Left cardiac atrium (tissue), 4 donors: ENCODE results near the gene CDC25B. TPM values are rescaled to one million over a fixed set of nuclear protein-coding genes. Genes with fewer than 3 reads are reported as not detected.
"Not testable (repeated sequence)": the region's sequence is repeated elsewhere in the genome, so short reads cannot be mapped to it uniquely, and the experiment has no call there.

Experiments
- ATAC-seq, 2 donors: fragments of 200-7000 bp; cut with Tn5 transposase; one replicate each; pipeline ENCODE4 v1.9.1; 2020; ENCODE audit warnings: mild to moderate bottlenecking in 2 of 2, moderate library complexity in 2 of 2
- DNase-seq: peaks from one replicate; pipeline ENCODE4 v3.0.0-alpha.2; 2020
- intact Hi-C, 2 donors: fragments of 100-400 bp; cut with DNase I; formaldehyde crosslinking; loops; one replicate each; pipeline versions ENCODE4 v1.14.1 to v1.15.1; 2022 to 2023
- total RNA-seq, 2 donors: library from RNA; stranded (reverse); fragmentation: NEBNext Ultra II Directional; extraction: Animal tissue kit (Norgen Biotek cat#: 25700); gene quantifications; one replicate each; pipeline ENCODE4 v1.2.1, GENCODE V29; 2021
- donor health status: DM: no; HTN: yes; CAD: no.
- donor health status: DM: no; HTN: yes; CAD: no; lungs with severe emphysema.
- donor health status: DM: yes; HTN: yes; CAD: no.
- donor health status: Dilated cardiomyopathy.

The CDC25B gene
- total RNA-seq, 2 donors from 2014 or later: 13.8 to 16.6 TPM

DNA sequence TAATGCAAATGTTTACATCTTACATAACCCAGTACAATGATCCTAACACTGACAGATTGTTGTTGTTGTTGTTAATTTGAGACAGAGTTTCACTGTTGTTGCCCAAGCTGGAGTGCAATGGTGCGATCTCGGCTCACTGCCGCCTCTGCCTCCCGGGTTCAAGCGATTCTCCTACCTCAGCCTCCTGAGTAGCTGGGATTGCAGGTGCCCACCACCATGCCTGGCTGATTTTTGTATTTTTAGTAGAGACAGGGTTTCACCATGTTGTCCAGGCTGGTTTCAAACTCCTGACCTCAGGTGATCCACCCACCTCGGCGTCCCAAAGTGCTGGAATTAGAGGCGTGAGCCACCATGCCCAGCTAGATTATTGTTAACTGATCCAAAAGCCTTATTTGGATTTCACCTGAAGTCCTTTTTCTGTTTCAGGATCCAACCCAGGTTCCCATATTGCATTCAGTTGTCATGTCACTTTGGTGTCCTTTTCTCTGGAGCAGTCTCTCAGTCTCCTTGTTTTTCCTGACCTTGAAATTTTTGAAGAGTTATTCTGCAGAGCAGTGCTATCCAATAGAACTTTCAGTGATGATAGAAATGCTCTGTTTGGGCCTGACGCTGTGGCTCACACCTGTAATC lies 48.0 kb downstream of the CDC25B start:
- not testable (repeated sequence) for ATAC-seq, DNase-seq
- intact Hi-C loops: loop anchor here in 1 of 2 donors (10.0 kb wide), 1 partner anchor 59 kb away; the partner anchor contains the start of genes CENPB and SPEF1

DNA sequence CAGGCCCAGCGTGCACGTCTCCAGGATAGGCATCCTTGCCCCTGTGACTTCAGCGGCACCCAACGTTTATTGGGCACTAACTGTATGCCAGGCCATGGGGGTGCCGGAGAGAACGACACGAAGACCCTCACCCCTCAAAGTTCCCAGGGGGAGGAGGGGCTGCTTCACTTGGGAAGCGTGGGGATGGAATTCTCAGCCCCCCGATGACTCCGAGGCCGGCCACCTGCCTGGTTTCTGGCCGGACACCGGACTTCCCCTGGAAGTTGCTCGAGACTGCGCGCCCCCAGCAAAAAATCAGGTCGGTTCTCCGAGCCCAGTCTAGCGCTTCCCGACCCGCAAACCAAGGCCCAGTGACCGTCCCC lies 50.2 kb downstream of the CDC25B start:
- no peak for DNase-seq
- intact Hi-C loops: loop anchor here in 1 of 2 donors (10.0 kb wide), 1 partner anchor 62 kb away; the partner anchor contains the start of genes CENPB and SPEF1
- no peak for ATAC-seq

DNA sequence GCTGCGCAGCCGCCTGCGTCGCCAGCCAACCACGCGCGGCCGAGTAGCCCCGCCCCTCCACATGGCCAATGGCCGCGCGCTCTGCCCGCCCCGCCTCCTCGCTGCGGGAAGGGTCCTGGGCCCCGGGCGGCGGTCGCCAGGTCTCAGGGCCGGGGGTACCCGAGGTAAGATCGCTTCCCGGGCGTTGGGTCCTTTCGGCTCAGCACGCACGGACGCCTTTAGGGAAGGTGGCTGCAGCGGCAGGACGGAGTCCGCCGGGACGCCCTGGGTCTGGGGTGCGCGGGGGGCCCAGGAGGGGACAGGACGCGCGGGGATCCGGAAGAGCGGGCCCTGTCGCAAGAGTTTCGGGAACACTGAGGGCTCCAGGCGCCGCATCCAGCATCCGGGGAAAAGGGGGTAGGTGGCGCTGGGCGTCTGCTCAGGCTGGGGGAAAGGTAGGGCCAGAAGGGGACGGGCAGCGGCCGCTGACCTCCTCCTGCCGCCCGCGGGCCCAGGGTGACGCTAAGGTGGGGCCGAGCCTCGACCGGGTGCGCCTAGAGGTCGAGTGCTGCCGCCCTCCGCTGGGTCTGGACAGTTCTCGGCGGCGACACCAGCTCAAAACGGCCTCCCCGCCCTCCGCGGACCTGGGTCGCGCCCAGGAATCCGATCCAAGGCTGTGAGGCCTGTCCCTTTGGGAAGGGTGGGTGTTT lies 50.8 kb downstream of the CDC25B start, which contains the start of gene MAVS:
Gene MAVS (plus strand): TSS at position 95 of the 689 bp plus-strand sequence. CDS start 7,791 bp downstream, outside the sequence.
- intact Hi-C loops: loop anchor here in 1 of 2 donors (10.0 kb wide), 1 partner anchor 62 kb away; the partner anchor contains the start of genes CENPB and SPEF1
- DNase-seq (peak; percentile 93), ATAC-seq (peak; percentile 98 to 99)

DNA sequence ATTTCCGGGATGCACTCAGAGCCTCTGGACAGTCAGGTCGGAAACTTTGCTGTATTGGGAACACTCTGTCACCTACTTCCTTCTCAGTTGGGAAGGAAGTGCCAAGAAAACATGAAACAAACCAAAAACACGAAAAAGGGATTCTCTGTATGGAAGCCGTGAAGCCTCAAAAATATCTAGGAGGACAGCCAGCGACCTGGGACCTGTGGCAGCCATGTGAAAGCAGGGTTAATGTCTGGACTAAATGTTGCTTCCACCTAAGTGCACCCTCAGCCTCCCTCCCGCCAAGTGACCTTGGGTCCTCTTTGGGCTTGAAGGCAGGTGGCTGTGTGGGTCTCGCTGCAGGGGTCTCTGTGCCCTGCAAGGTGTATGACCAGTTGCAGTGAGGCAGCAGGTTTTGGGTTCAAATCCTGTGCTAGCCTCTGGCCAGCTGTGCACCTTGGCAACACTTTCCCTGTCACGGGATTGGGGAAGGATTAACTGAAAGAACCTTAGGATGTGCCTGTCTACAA lies 51.4 kb downstream of the CDC25B start:
- DNase-seq (no peak), ATAC-seq (no peak)
- intact Hi-C loops: loop anchor here in 1 of 2 donors (10.0 kb wide), 1 partner anchor 63 kb away; the partner anchor contains the start of genes CENPB and SPEF1

DNA sequence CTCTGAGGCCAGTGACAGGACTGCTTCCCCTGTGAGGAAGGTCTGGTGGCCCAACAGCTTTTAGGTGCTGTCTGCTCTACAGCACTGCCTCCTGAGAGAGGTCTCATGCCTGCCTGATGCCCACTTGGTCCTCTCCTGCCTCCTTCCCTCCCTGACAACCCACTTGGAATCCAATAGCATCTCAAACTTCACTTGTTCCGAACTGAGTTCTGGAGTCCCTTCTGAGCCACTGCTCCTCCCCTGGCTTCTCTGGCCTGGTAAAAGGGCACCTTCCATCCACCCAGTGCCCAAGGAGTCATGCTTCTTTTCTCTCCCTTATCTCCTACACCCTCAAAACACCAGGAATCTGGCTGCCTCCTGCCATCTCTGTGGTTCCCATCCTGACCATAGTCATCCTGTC lies 52.5 kb downstream of the CDC25B start:
- no peak for ATAC-seq
- no peak for DNase-seq
- intact Hi-C loops: loop anchor here in 1 of 2 donors (10.0 kb wide), 1 partner anchor 64 kb away; the partner anchor contains the start of genes CENPB and SPEF1

DNA sequence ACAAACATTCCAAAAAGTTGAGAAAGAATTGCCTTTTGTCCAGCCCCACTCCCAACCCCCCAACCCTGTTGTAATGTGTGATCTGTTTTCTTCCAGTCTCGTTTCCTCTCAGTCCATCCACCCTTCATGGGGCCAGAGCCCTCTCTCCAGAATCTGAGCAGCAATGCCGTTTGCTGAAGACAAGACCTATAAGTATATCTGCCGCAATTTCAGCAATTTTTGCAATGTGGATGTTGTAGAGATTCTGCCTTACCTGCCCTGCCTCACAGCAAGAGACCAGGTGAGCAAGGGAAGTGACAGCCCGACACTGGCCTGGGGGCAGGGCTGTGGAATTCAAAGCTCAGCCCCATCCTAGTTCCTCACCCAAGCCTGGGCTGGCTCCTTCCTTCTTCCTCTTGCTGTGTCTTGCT lies 58.4 kb downstream of the CDC25B start:
- peak in 1 of 2 donors; percentile 43 for ATAC-seq
- no peak for DNase-seq
- intact Hi-C loops: loop anchor here in 1 of 2 donors (10.0 kb wide), 1 partner anchor 180 kb away; no protein-coding TSS in a partner anchor

Other genes with a start within 250 kb of the CDC25B start
- gene GFRA4, start 132.9 kb upstream of the CDC25B start, total RNA-seq: not detected
- 10 to 100 TPM in 1 of 2 donors, 1 to 10 TPM in 1; 9.9 to 18.5 TPM for gene ADAM33, start 114.3 kb upstream of the CDC25B start, total RNA-seq
- gene SIGLEC1, start 83.7 kb upstream of the CDC25B start, total RNA-seq: 10 to 100 TPM; 12.4 to 23.9 TPM
- 10 to 100 TPM; 15.7 to 19.3 TPM for gene HSPA12B, start 63.6 kb upstream of the CDC25B start, total RNA-seq
- 10 to 100 TPM; 17.2 to 23.2 TPM for gene ADISSP, start 28.6 kb upstream of the CDC25B start, total RNA-seq
- not detected for gene SPEF1, start 14.9 kb upstream of the CDC25B start, total RNA-seq
- gene CENPB, start 9.6 kb upstream of the CDC25B start, total RNA-seq: 10 to 100 TPM; 70.8 to 93.6 TPM
- gene AP5S1, start 24.2 kb downstream of the CDC25B start, total RNA-seq: 10 to 100 TPM; 11.8 to 14.7 TPM
- gene MAVS, start 50.5 kb downstream of the CDC25B start, total RNA-seq: 10 to 100 TPM; 28.9 to 31.1 TPM
- gene PANK2, start 93.1 kb downstream of the CDC25B start, total RNA-seq: 10 to 100 TPM; 18.7 to 23.8 TPM
- 10 to 100 TPM; 10.5 to 13.0 TPM for gene RNF24, start 219.2 kb downstream of the CDC25B start, total RNA-seq